Measurements from ENCODE around the gene NPAS3.

DNA sequence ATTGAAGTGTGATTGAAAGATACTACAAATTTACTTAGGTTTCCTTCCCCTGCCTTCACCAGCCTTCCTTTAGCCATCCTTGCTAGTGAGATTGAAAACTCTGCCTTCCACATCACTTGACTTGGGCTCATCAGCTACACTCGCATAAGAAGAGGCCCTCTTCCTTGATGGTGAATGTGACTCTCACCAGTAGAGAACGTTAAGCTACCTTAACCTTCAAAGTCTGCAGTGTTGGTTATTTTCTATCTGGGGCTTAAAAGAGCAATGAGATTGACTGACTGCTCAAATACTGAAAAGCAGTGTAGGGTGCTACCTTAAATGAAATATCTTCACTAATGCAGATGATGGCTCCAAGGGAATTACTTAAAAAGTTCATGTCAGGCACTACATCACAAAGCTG, 740.3 kb downstream of the NPAS3 start:
- TF ChIP-seq, protein P1, sequence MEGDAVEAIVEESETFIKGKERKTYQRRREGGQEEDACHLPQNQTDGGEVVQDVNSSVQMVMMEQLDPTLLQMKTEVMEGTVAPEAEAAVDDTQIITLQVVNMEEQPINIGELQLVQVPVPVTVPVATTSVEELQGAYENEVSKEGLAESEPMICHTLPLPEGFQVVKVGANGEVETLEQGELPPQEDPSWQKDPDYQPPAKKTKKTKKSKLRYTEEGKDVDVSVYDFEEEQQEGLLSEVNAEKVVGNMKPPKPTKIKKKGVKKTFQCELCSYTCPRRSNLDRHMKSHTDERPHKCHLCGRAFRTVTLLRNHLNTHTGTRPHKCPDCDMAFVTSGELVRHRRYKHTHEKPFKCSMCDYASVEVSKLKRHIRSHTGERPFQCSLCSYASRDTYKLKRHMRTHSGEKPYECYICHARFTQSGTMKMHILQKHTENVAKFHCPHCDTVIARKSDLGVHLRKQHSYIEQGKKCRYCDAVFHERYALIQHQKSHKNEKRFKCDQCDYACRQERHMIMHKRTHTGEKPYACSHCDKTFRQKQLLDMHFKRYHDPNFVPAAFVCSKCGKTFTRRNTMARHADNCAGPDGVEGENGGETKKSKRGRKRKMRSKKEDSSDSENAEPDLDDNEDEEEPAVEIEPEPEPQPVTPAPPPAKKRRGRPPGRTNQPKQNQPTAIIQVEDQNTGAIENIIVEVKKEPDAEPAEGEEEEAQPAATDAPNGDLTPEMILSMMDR (conservative IDR thresholded peaks at IDR 0.05; ENCODE audit: low read length), result no peak
- TF ChIP-seq EZH2phosphoT487 (IDR thresholded peaks at IDR 0.05; ENCODE audit: borderline replicate concordance), result no peak

Measured in Loucy (cell line).